K562 (cell line): Measurements from ENCODE around the gene LTBP1. TPM values are rescaled to one million over a fixed set of nuclear protein-coding genes. Genes with fewer than 3 reads are reported as not detected.

Source experiments
- ARHGAP35 ChIP-seq: fragments of 450-650 bp; IDR thresholded peaks from 2 replicates; pipeline ENCODE4 v1.6.1; 2018; ENCODE audit not compliant: partially characterized antibody
- CREB5 ChIP-seq: fragments of 250-450 bp; sonication (Bioruptor Pico); IDR thresholded peaks from 2 replicates; pipeline ENCODE4 v1.5.0; 2020; ENCODE audit warnings: mild to moderate bottlenecking
- ELF2 ChIP-seq: fragments of 250-450 bp; sonication (Bioruptor Pico); IDR thresholded peaks from 2 replicates; pipeline ENCODE4 v1.5.0; 2021; ENCODE audit warnings: mild to moderate bottlenecking
- GATA2 ChIP-seq: sonication (generic); formaldehyde crosslinking; IDR thresholded peaks from 2 replicates; pipeline ENCODE4 v1.4.0; 2020; ENCODE audit warnings: mild to moderate bottlenecking, missing genetic modification reagents
- NKRF ChIP-seq: fragments of 450-650 bp; IDR thresholded peaks from 2 replicates; pipeline ENCODE4 v1.6.1; 2016; ENCODE audit warnings: borderline replicate concordance
- PKNOX1 ChIP-seq: fragments of 450-650 bp; IDR thresholded peaks from 2 replicates; pipeline ENCODE4 v1.6.1; 2016
- SMARCE1 ChIP-seq: fragments of 450-650 bp; IDR thresholded peaks from 2 replicates; pipeline ENCODE4 v1.7.1; 2016; ENCODE audit warnings: mild to moderate bottlenecking
- UBTF ChIP-seq, 2 experiments: IDR thresholded peaks; 2 replicates each; pipeline ENCODE4 v1.6.1; 2012; ENCODE audit warnings: improper control_type of control experiment in 2 of 2, low read depth in 2 of 2, low read length in 2 of 2, borderline replicate concordance in 1 of 2
- ZBTB11 ChIP-seq, 3 experiments: fragments of 200-800 bp in 1 of 3; fragments of 250-450 bp in 1 of 3; fragments of 450-650 bp in 1 of 3; sonication (Bioruptor Pico) in 1 of 3; sonication (Bioruptor generic) in 1 of 3; formaldehyde crosslinking in 1 of 3; IDR thresholded peaks; 2 replicates each; pipeline versions ENCODE4 v1.6.1 to v1.8.0; 2016 to 2022; ENCODE audit warnings: mild to moderate bottlenecking in 2 of 3, missing genetic modification characterization in 2 of 3, missing compliant biosample characterization in 1 of 3, moderate library complexity in 1 of 3
- ZNF212 ChIP-seq: fragments of 450-650 bp; formaldehyde crosslinking; IDR thresholded peaks from 2 replicates; pipeline ENCODE4 v1.4.0; 2020; ENCODE audit warnings: mild to moderate bottlenecking
- ZNF23 ChIP-seq: fragments of 250-450 bp; sonication (Bioruptor Pico); IDR thresholded peaks from 2 replicates; pipeline ENCODE4 v1.4.0; 2020; ENCODE audit warnings: mild to moderate bottlenecking
- ZNF277 ChIP-seq: fragments of 250-450 bp; sonication (Bioruptor Pico); IDR thresholded peaks from 2 replicates; pipeline ENCODE4 v1.8.0; 2022; ENCODE audit warnings: inconsistent platforms, mild to moderate bottlenecking, moderate library complexity, borderline replicate concordance
- polyA plus RNA-seq, 8 experiments: library from polyadenylated mRNA; depleted of rRNA in 4 of 8; stranded (reverse) in 5 of 8; unstranded in 3 of 8; fragments of >200 nt; fragmentation: Nextera tagmentation in 2 of 8; fragmentation: Illumina TruSeq in 1 of 8; extraction: Ambion mirVana in 2 of 8; extraction: Trizol in 1 of 8; gene quantifications; 2 replicates each; pipeline versions ENCODE4 v1.2.1 to v1.2.3, GENCODE V29; 2011 to 2014; ENCODE audit warnings: inconsistent platforms in 1 of 8, missing spikeins in 1 of 8
- total RNA-seq, 7 experiments: library from RNA; depleted of rRNA in 6 of 7; stranded (reverse); fragments of >200 nt in 6 of 7; fragmentation: Illumina TruSeq in 2 of 7; extraction: Trizol in 2 of 7; gene quantifications; 2 replicates each; pipeline versions ENCODE4 v1.2.1 to v1.2.3, GENCODE V29; 2011 to 2021; ENCODE audit warnings: low replicate concordance in 1 of 7

LTBP1 gene
- total and polyA plus RNA-seq, 9 of the 15 experiments (the other 6 are each of a cell fraction or from before 2014, with no cell fraction given), result 3.6 to 16.4 (median 8.5) TPM

GRCh38 chr2:33275689-33276444 lies 329.1 kb downstream of the LTBP1 start (continued):
- 0 out of 2 replicates have a peak, but pooled peaks have one; percentile 20 for TF ChIP-seq PKNOX1
- TF ChIP-seq UBTF (IDR thresholded peaks at IDR 0.05; ENCODE audit: borderline replicate concordance in 1 of 2, low read depth in 2 of 2, low read length in 2 of 2), result no peak
- peak; percentile 80 for TF ChIP-seq SMARCE1
- no peak for TF ChIP-seq ZNF23 (CRISPR knock-in tag)
- no peak for TF ChIP-seq ZNF212 (CRISPR knock-in tag)
- no peak for TF ChIP-seq GATA2 (CRISPR knock-in tag)
- TF ChIP-seq ARHGAP35, result no peak
- TF ChIP-seq NKRF, result no peak
- no peak for TF ChIP-seq ELF2
- no peak for TF ChIP-seq CREB5 (CRISPR knock-in tag)
- TF ChIP-seq ZBTB11 (CRISPR knock-in tag; IDR thresholded peaks at IDR 0.05), result 0 out of 6 replicates have a peak, but pooled peaks of 1 of the 3 experiments have one; percentile 15
- no peak for TF ChIP-seq ZNF277
